ENCODE results near the gene LCE3E.

LCE3E gene

GRCh38 chr1:152517237-152517811, 49.3 kb downstream of the LCE3E start:
- DNase-seq (ENCODE audit: extremely low read depth in 1 of 2, low read depth in 1 of 2) = no peak

GRCh38 chr1:152516082-152516481, 50.5 kb downstream of the LCE3E start:
- no peak for DNase-seq (ENCODE audit: extremely low read depth in 1 of 2, low read depth in 1 of 2)

Data from activated CD8-positive, alpha-beta memory T cell treated with anti-CD3 and anti-CD28 coated beads for 1 hour (primary cell).